Nephron progenitor cell (in vitro differentiated cells): ENCODE data around the gene IQCK.

ENCODE experiments used
- DNase-seq: peaks from one replicate; pipeline ENCODE4 v3.0.0; 2021
- H3K27ac Mint-ChIP-seq: 2 replicates; pipeline ENCODE4 v1.8.0; 2021; ENCODE audit warnings: mild to moderate bottlenecking, moderate library complexity, mixed read lengths
- H3K27me3 Mint-ChIP-seq: 2 replicates; pipeline ENCODE4 v1.8.0; 2021; ENCODE audit warnings: mild to moderate bottlenecking, low read depth, mixed read lengths; ENCODE audit not compliant: poor library complexity
- H3K36me3 Mint-ChIP-seq: 2 replicates; pipeline ENCODE4 v1.8.0; 2021; ENCODE audit warnings: low read depth, mixed read lengths
- H3K4me1 Mint-ChIP-seq: 2 replicates; pipeline ENCODE4 v1.8.0; 2021; ENCODE audit warnings: mixed read lengths
- H3K4me3 Mint-ChIP-seq: 2 replicates; pipeline ENCODE4 v1.8.0; 2021; ENCODE audit warnings: mild to moderate bottlenecking, moderate library complexity, mixed read lengths
- H3K9me3 Mint-ChIP-seq: 2 replicates; pipeline ENCODE4 v1.8.0; 2021; ENCODE audit warnings: mild to moderate bottlenecking, moderate library complexity, mixed read lengths
- CTCF ChIP-seq: fragments of 200-600 bp; sonication (generic); IDR thresholded peaks from 2 replicates; pipeline ENCODE4 v1.5.0; 2021; ENCODE audit warnings: antibody characterized with exemption

IQCK gene

GRCh38 chr16:19760356-19761060, 42.4 kb downstream of the IQCK start:
- TF ChIP-seq CTCF, result no peak
- peaks cover 3% of the 10 kb centered on the region for H3K36me3 Mint-ChIP-seq
- no peaks in the 10 kb centered on the region for H3K27me3 Mint-ChIP-seq
- no peaks in the 10 kb centered on the region for H3K4me1 Mint-ChIP-seq
- H3K27ac Mint-ChIP-seq, result no peak overlapping the region
- no peak overlapping the region for H3K4me3 Mint-ChIP-seq
- H3K9me3 Mint-ChIP-seq, result no peaks in the 10 kb centered on the region
- DNase-seq, result no peak

- no peak for TF ChIP-seq CTCF
- DNase-seq, result no peak
- no peaks in the 10 kb centered on the region for H3K27me3 Mint-ChIP-seq
- peaks cover 14% of the 10 kb centered on the region for H3K9me3 Mint-ChIP-seq
- peaks cover 40% of the 10 kb centered on the region for H3K36me3 Mint-ChIP-seq
- no peaks in the 10 kb centered on the region for H3K4me1 Mint-ChIP-seq
- no peak overlapping the region for H3K4me3 Mint-ChIP-seq
- H3K27ac Mint-ChIP-seq, result no peak overlapping the region
Observed at GRCh38 chr16:19765860-19766553, 47.9 kb downstream of the IQCK start.

DNA sequence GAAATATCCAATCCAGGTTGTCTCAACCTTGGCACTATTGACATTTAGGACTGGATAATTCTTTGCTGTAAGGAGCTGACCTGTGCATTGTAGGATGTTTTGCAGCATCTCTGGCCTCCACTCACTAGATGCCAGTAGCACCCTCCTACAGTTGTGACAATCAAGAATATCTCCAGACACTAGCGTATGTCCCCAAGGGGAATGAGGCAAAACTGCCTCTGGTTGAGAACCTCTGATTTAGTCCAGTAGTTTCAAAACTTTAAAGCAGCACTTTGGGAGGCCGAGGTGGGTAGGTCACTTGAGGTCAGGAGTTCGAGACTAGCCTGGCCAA, 48.4 kb downstream of the IQCK start:
- peaks cover 2% of the 10 kb centered on the region for H3K4me1 Mint-ChIP-seq
- no peaks in the 10 kb centered on the region for H3K27me3 Mint-ChIP-seq
- H3K36me3 Mint-ChIP-seq, result peaks cover 40% of the 10 kb centered on the region
- no peak overlapping the region for H3K4me3 Mint-ChIP-seq
- no peak overlapping the region for H3K27ac Mint-ChIP-seq
- peaks cover 14% of the 10 kb centered on the region for H3K9me3 Mint-ChIP-seq
- no peak for TF ChIP-seq CTCF
- no peak for DNase-seq

GRCh38 chr16:19766988-19767387, 48.9 kb downstream of the IQCK start:
- H3K36me3 Mint-ChIP-seq, result peaks cover 40% of the 10 kb centered on the region
- peaks cover 7% of the 10 kb centered on the region for H3K4me1 Mint-ChIP-seq
- TF ChIP-seq CTCF, result no peak
- no peaks in the 10 kb centered on the region for H3K27me3 Mint-ChIP-seq
- H3K4me3 Mint-ChIP-seq, result no peak overlapping the region
- peaks cover 14% of the 10 kb centered on the region for H3K9me3 Mint-ChIP-seq
- no peak for DNase-seq
- no peak overlapping the region for H3K27ac Mint-ChIP-seq

GRCh38 chr16:19767497-19767896, 49.4 kb downstream of the IQCK start:
- Mint-ChIP-seq H3K9me3 (peaks cover 14% of the 10 kb centered on the region), H3K4me1 (peaks cover 8% of the 10 kb centered on the region), H3K36me3 (peaks cover 40% of the 10 kb centered on the region), H3K27ac (no peak overlapping the region), H3K4me3 (no peak overlapping the region), H3K27me3 (no peaks in the 10 kb centered on the region)
- no peak for TF ChIP-seq CTCF
- DNase-seq, result no peak

DNA sequence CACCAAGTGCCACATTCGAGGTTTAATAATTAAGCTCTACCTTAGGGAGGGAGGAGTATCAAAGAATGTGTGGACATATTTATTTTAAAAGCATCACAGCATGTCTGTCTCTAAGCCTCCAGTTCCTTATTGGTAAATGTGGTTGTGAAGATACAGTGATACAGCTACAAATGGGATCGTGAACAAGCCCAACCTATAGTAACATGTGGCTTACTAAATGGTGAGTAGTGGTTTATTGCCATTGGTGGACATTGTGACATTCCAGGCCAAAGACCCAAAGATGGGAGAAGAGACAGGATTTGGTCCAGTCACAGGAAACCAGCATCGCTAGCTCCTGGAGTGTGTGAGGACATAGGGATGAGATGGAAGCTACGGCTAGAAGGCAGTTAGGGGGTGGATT, 51.2 kb downstream of the IQCK start:
- H3K36me3 Mint-ChIP-seq, result peaks cover 45% of the 10 kb centered on the region
- peaks cover 14% of the 10 kb centered on the region for H3K9me3 Mint-ChIP-seq
- H3K27me3 Mint-ChIP-seq, result no peaks in the 10 kb centered on the region
- H3K4me1 Mint-ChIP-seq, result peaks cover 8% of the 10 kb centered on the region
- TF ChIP-seq CTCF, result no peak
- no peak overlapping the region for H3K27ac Mint-ChIP-seq
- no peak overlapping the region for H3K4me3 Mint-ChIP-seq
- DNase-seq, result no peak
